DOHH2 (cell line): ENCODE data around the gene POLDIP3.
A peak's percentile ranks its signal among the peaks of the same experiment; 100 is the strongest.

Experiments
- H3F3A ChIP-seq: fragments of 200-600 bp; sonication (generic), shearing (Covaris generic); 2 replicates; pipeline ENCODE4 v1.6.0; 2016; ENCODE audit warnings: antibody characterized with exemption, mild to moderate bottlenecking; ENCODE audit not compliant: control insufficient read depth, insufficient read depth
- H3K27ac ChIP-seq: fragments of 200-600 bp; sonication (generic); 2 replicates; pipeline ENCODE4 v1.5.1; 2014; ENCODE audit warnings: low read depth, mild to moderate bottlenecking, low read length, moderate library complexity
- H3K27me3 ChIP-seq: fragments of 200-600 bp; sonication (generic); 2 replicates; pipeline ENCODE4 v1.6.1; 2014; ENCODE audit warnings: mild to moderate bottlenecking, low read length, mixed read lengths; ENCODE audit not compliant: control insufficient read depth
- H3K36me3 ChIP-seq: fragments of 200-600 bp; sonication (generic); 2 replicates; pipeline ENCODE4 v1.6.1; 2014; ENCODE audit warnings: mild to moderate bottlenecking, low read length, moderate library complexity, mixed read lengths; ENCODE audit not compliant: control insufficient read depth
- H3K4me1 ChIP-seq: fragments of 200-600 bp; sonication (generic); 2 replicates; pipeline ENCODE4 v1.6.1; 2014; ENCODE audit warnings: mild to moderate bottlenecking, low read length, mixed read lengths; ENCODE audit not compliant: control insufficient read depth
- H3K4me2 ChIP-seq: fragments of 200-600 bp; sonication (generic); 2 replicates; pipeline ENCODE4 v1.6.0; 2014; ENCODE audit warnings: mild to moderate bottlenecking, low read length, moderate library complexity
- H3K4me3 ChIP-seq: fragments of 200-600 bp; sonication (generic); 2 replicates; pipeline ENCODE4 v1.5.1; 2014; ENCODE audit warnings: mild to moderate bottlenecking, low read length, mixed read lengths
- H3K79me2 ChIP-seq: fragments of 200-600 bp; sonication (generic); 2 replicates; pipeline ENCODE4 v1.6.1; 2014; ENCODE audit warnings: mild to moderate bottlenecking, low read length, mixed read lengths; ENCODE audit not compliant: control insufficient read depth
- H3K9me2 ChIP-seq: fragments of 200-600 bp; sonication (generic); replicated peaks from 2 replicates; pipeline ENCODE4 v1.6.1; 2014; ENCODE audit warnings: mild to moderate bottlenecking, low read length, mixed read lengths; ENCODE audit not compliant: control insufficient read depth
- H3K9me3 ChIP-seq: fragments of 200-600 bp; sonication (generic); 2 replicates; pipeline ENCODE4 v1.6.1; 2014; ENCODE audit warnings: antibody characterized with exemption, low read length, mixed read lengths; ENCODE audit not compliant: control insufficient read depth, insufficient read depth
- H4K20me1 ChIP-seq: fragments of 200-600 bp; sonication (generic); 2 replicates; pipeline ENCODE4 v1.6.0; 2014; ENCODE audit warnings: low read depth, mild to moderate bottlenecking, antibody characterized with exemption, low read length, moderate library complexity; ENCODE audit not compliant: control insufficient read depth, insufficient read depth
- CTCF ChIP-seq: fragments of 200-600 bp; sonication (generic); IDR thresholded peaks from one replicate; pipeline ENCODE4 v1.5.1; 2014; ENCODE audit warnings: antibody characterized with exemption, mild to moderate bottlenecking, low read depth, low read length; ENCODE audit not compliant: poor library complexity, severe bottlenecking
- EZH2phosphoT487 ChIP-seq: fragments of 200-600 bp; sonication (generic); IDR thresholded peaks from 2 replicates; pipeline ENCODE4 v1.6.1; 2017; ENCODE audit warnings: borderline replicate concordance, mild to moderate bottlenecking, antibody characterized with exemption, low read length, moderate library complexity, mixed read lengths

The POLDIP3 gene

GRCh38 chr22:42642806-42643633 lies 28.3 kb upstream of the POLDIP3 start:
- TF ChIP-seq CTCF (no peak), EZH2phosphoT487 (no peak)
- Histone ChIP-seq H3K4me3 (no peak overlapping the region), H3F3A (no peaks in the 10 kb centered on the region), H3K9me2 (no peaks in the 10 kb centered on the region), H3K79me2 (peaks cover 70% of the 10 kb centered on the region), H3K27me3 (no peaks in the 10 kb centered on the region), H4K20me1 (peaks cover 4% of the 10 kb centered on the region; the same call in 1 of the 2 replicates), H3K9me3 (no peaks in the 10 kb centered on the region), H3K27ac (peak overlapping the region; percentile 20; the same call in 1 of the 2 replicates), H3K4me2 (peak overlapping the region; percentile 27; the same call in 1 of the 2 replicates), H3K4me1 (peaks cover 53% of the 10 kb centered on the region), H3K36me3 (peaks cover 3% of the 10 kb centered on the region; the same call in 1 of the 2 replicates)

GRCh38 chr22:42641801-42642413 lies 27.2 kb upstream of the POLDIP3 start:
- Histone ChIP-seq H3K4me1 (peaks cover 42% of the 10 kb centered on the region), H3K9me2 (no peaks in the 10 kb centered on the region), H3K79me2 (peaks cover 68% of the 10 kb centered on the region), H3K36me3 (peaks cover 4% of the 10 kb centered on the region; the same call in 1 of the 2 replicates), H3F3A (no peaks in the 10 kb centered on the region), H3K9me3 (no peaks in the 10 kb centered on the region), H3K27me3 (no peaks in the 10 kb centered on the region), H3K4me3 (no peak overlapping the region), H3K4me2 (no peak overlapping the region), H3K27ac (no peak overlapping the region), H4K20me1 (no peaks in the 10 kb centered on the region)
- TF ChIP-seq EZH2phosphoT487 (no peak), CTCF (no peak)

GRCh38 chr22:42639541-42640241 lies 25.0 kb upstream of the POLDIP3 start:
- Histone ChIP-seq H3K4me1 (peaks cover 20% of the 10 kb centered on the region), H3K27me3 (no peaks in the 10 kb centered on the region), H3K4me3 (no peak overlapping the region), H3K27ac (no peak overlapping the region), H3K9me2 (no peaks in the 10 kb centered on the region), H4K20me1 (no peaks in the 10 kb centered on the region), H3F3A (no peaks in the 10 kb centered on the region), H3K36me3 (peaks cover 9% of the 10 kb centered on the region; the same call in 1 of the 2 replicates), H3K4me2 (no peak overlapping the region), H3K79me2 (peaks cover 49% of the 10 kb centered on the region), H3K9me3 (no peaks in the 10 kb centered on the region)
- TF ChIP-seq CTCF (no peak), EZH2phosphoT487 (no peak)
